Chondrocyte (in vitro differentiated cells): Measurements from ENCODE around the gene HOXB6. TPM values are rescaled to one million over a fixed set of nuclear protein-coding genes. Genes with fewer than 3 reads are reported as not detected.

Experiments
- DNase-seq: peaks from one replicate; pipeline ENCODE4 v3.0.0; 2021; ENCODE audit warnings: mixed read lengths, low spot score
- H3K27ac Mint-ChIP-seq: one replicate; pipeline ENCODE4 v1.8.0; 2021; ENCODE audit warnings: mild to moderate bottlenecking, moderate library complexity, mixed read lengths; ENCODE audit not compliant: unreplicated experiment
- H3K27me3 Mint-ChIP-seq: 2 replicates; pipeline ENCODE4 v1.8.0; 2021; ENCODE audit warnings: low read depth, mixed read lengths
- H3K36me3 Mint-ChIP-seq: 2 replicates; pipeline ENCODE4 v1.8.0; 2021; ENCODE audit warnings: low read depth, mixed read lengths
- H3K4me1 Mint-ChIP-seq: 2 replicates; pipeline ENCODE4 v1.8.0; 2021; ENCODE audit warnings: low read depth, mild to moderate bottlenecking, mixed read lengths
- H3K4me3 Mint-ChIP-seq: one replicate; pipeline ENCODE4 v1.8.0; 2021; ENCODE audit warnings: mild to moderate bottlenecking, moderate library complexity, mixed read lengths; ENCODE audit not compliant: unreplicated experiment
- H3K9me3 Mint-ChIP-seq: 2 replicates; pipeline ENCODE4 v1.8.0; 2021; ENCODE audit warnings: low read depth, mixed read lengths
- total RNA-seq: library from RNA; stranded (reverse); gene quantifications from 3 replicates; pipeline ENCODE4 v1.2.1, GENCODE V29; 2021
- TF ChIP-seq, protein P1 (sequence below): fragments of 200-600 bp; sonication (generic); IDR thresholded peaks from 2 replicates; pipeline ENCODE4 v1.5.0; 2021; ENCODE audit warnings: antibody characterized with exemption, mild to moderate bottlenecking, moderate library complexity

The HOXB6 gene
- total RNA-seq, 1 donor from 2014 or later, result not detected

DNA sequence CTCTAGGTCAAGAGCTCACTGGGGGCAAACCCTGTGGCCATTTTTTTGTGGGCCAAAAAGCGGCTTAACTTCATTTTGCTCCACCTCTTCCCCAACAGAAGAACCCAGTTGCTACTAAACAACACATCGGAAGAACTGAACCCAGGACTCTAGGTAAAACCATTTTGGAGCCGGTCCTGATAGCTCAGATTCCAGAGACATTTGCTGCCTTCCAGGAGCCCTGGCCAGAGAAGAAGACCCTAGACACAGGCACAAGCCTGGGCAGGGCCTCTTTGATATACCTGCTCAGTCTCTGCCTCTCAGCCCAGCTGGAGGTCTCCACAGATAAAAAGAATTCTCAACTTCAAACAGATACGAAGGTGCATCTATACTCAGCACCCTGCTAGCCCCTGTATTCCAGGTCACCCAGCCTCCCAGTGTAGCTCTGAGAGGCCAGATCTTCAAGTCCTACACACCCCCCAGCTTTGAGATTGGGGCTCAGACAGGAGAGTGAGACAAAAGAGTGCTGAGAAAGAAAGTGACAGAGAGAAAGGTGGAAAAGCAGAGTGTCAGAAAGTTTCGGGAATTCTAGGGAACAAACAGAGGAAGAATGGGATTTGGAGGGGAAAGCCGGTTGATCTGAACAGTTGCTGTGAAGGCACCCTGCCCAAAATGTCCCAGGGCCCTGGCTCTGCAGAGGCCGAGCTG lies 27.9 kb upstream of the HOXB6 start:
- Mint-ChIP-seq H3K9me3 (no peaks in the 10 kb centered on the region), H3K27ac (no peak overlapping the region), H3K4me1 (peaks cover 4% of the 10 kb centered on the region), H3K36me3 (peaks cover 1% of the 10 kb centered on the region), H3K4me3 (no peak overlapping the region), H3K27me3 (peaks cover 91% of the 10 kb centered on the region)
- TF ChIP-seq, protein P1, sequence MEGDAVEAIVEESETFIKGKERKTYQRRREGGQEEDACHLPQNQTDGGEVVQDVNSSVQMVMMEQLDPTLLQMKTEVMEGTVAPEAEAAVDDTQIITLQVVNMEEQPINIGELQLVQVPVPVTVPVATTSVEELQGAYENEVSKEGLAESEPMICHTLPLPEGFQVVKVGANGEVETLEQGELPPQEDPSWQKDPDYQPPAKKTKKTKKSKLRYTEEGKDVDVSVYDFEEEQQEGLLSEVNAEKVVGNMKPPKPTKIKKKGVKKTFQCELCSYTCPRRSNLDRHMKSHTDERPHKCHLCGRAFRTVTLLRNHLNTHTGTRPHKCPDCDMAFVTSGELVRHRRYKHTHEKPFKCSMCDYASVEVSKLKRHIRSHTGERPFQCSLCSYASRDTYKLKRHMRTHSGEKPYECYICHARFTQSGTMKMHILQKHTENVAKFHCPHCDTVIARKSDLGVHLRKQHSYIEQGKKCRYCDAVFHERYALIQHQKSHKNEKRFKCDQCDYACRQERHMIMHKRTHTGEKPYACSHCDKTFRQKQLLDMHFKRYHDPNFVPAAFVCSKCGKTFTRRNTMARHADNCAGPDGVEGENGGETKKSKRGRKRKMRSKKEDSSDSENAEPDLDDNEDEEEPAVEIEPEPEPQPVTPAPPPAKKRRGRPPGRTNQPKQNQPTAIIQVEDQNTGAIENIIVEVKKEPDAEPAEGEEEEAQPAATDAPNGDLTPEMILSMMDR, result no peak
- no peak for DNase-seq

DNA sequence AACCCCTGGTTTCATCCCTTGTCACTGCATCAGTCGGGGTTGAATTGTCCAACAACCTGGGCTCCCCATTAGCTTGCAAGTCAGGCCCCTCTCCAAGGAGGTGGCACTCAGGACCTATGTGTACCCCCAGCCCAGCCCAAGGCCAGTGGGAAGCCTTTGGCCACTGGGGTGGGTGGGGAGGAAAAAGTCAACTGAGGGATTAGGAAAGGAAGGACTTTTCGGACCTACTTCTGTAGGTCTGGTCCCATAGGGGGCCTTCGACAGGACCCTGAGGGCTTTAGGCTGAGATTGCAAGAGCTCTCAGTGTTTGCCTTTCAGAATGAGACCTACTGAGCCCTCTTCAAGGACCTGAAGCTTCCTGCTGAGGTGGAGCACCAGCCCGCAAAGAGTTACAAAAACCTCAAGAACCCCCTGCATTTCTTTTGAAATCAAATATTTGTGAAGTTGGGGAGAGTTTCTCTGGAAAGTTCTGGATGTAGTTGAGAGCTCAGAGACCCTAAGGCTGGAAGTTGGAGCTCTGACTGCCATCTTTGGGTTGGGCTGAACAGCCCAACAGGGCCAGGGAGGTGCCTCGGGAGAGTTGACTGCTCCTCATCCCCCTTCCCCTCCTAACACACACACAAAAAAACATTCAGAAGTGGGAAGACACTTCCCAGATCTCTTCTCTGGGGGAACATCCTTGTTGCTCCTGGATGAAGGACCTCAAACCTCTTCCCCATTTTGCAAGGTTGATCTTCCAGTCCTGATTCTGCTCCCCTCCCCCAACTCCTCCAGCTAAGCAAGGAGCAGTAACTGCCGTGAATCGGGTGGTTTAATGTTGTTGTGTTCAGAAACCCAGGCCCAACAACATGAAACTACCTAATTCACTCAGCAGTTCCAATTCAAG lies 27.1 kb upstream of the HOXB6 start:
- peaks cover 4% of the 10 kb centered on the region for H3K4me1 Mint-ChIP-seq
- H3K9me3 Mint-ChIP-seq, result no peaks in the 10 kb centered on the region
- DNase-seq, result no peak
- H3K27me3 Mint-ChIP-seq, result peaks cover 90% of the 10 kb centered on the region
- no peak overlapping the region for H3K27ac Mint-ChIP-seq
- H3K36me3 Mint-ChIP-seq, result peaks cover 1% of the 10 kb centered on the region
- TF ChIP-seq, protein P1, result no peak
- no peak overlapping the region for H3K4me3 Mint-ChIP-seq

DNA sequence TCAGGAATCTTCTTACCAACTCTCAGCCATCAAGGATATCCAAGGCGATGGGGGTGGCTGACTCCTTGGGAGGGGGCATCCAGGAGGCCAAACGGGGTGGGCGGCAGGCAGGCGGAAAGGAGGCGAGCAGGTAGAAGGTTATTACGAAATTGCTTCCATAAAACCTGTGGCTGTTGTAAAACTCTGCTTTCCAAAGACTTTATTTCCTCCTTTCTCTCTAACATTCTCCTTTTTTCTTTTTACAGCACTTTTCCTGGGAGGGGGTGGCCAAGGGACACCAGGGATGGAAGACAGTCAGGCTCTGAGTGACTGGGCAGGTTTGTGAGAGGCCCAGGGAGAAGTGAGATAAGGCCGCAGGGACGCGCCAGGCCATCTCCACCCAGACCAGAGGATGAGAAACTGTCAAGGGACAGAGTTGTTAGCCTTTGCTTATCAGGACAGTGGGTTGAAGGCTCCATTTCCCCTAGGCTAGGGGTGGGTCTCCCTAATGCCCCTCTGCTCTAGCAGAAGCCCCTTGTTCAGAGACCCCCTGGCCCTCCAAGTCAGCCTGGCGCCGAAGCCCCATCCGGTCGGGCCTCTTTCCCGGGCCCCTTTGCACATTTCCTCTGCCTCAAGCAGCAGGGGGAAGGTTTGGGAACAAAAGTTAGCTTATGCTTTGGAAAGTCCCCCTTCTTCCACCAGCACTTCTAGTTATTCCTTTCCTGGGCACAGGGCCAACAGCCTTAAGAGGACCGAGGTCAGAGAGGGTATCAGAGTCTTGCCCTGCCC lies 26.3 kb upstream of the HOXB6 start:
- DNase-seq, result no peak
- Mint-ChIP-seq H3K4me1 (peaks cover 3% of the 10 kb centered on the region), H3K27me3 (peaks cover 89% of the 10 kb centered on the region), H3K36me3 (peaks cover 1% of the 10 kb centered on the region), H3K4me3 (no peak overlapping the region), H3K9me3 (no peaks in the 10 kb centered on the region), H3K27ac (no peak overlapping the region)
- TF ChIP-seq, protein P1, result no peak

DNA sequence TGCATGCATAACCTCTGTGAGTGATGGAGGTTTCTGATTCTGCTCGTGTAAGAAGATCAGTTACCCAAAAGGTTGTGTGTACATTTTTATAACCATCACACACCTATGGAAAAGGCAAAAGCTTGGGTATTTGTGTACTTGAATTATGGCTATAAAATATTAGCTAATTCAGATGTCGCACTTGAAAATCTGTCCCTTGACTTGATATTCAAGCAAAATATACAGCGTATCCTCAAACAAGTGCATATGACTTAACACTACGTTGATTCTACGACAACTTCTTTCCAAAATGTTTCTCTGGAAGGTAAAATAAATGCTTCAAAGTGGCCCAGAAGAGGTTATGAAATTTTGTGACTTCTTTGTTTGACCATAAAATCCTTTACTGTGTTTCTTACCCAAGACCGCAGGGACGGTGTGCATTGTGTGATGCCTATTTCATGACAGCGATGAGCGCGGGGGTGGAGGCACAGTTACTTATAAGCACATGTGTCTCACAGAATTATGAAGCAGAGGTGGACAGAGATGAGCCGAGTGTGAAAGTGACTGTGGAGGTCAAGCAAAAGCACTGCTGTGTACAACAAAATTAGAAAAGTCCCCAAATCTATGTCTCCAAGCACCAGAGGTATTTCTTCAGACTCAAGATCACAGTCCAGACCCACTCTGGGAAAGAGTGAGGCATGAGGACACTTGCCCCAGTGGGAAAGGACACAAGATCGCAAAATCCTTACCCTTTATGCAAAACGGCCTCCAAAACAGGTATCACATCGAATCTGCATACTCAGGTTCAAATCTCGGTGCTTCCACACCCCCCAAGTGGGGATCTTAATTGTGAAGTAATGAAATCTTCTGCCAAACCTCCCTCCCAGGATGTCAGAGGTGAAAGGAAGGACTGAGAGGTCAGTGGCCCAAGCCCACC lies 25.5 kb upstream of the HOXB6 start:
- Mint-ChIP-seq H3K4me3 (no peak overlapping the region), H3K27me3 (peaks cover 84% of the 10 kb centered on the region), H3K9me3 (no peaks in the 10 kb centered on the region), H3K4me1 (peaks cover 8% of the 10 kb centered on the region), H3K27ac (no peak overlapping the region), H3K36me3 (peaks cover 1% of the 10 kb centered on the region)
- TF ChIP-seq, protein P1, result no peak
- DNase-seq, result no peak
